NCI-H2227 (cell line): Measurements from ENCODE around the gene MACO1.
A peak's percentile ranks its signal among the peaks of the same experiment; 100 is the strongest.

Experiments
- DNase-seq: peaks from one replicate; lab custom pipeline; 2025; ENCODE audit not compliant: unreplicated experiment; lab: John Stamatoyannopoulos, UW

The MACO1 gene

GRCh38 chr1:25540750-25541342 lies 110.1 kb downstream of the MACO1 start:
- no peak for DNase-seq

GRCh38 chr1:25541425-25541824 lies 110.7 kb downstream of the MACO1 start:
- no peak for DNase-seq

- DNase-seq, result no peak
Observed at GRCh38 chr1:25541889-25542658, 111.4 kb downstream of the MACO1 start.

GRCh38 chr1:25543005-25543424 lies 112.3 kb downstream of the MACO1 start:
- no peak for DNase-seq

GRCh38 chr1:25543425-25544242 lies 112.9 kb downstream of the MACO1 start, which contains the start of gene LDLRAP1:
Gene LDLRAP1 (plus strand): TSS chr1:25543606. CDS start chr1:25543699, 93 bp downstream.
- peak; percentile 72 for DNase-seq

GRCh38 chr1:25544243-25544764 lies 113.6 kb downstream of the MACO1 start:
- DNase-seq, result no peak

- no peak for DNase-seq
Observed at GRCh38 chr1:25544819-25545218, 114.1 kb downstream of the MACO1 start.

- no peak for DNase-seq
Observed at GRCh38 chr1:25545767-25546166, 115.1 kb downstream of the MACO1 start.

GRCh38 chr1:25546193-25546592 lies 115.5 kb downstream of the MACO1 start:
- no peak for DNase-seq

- DNase-seq, result no peak
Observed at GRCh38 chr1:25548601-25549000, 117.9 kb downstream of the MACO1 start.

- peak; percentile 64 for DNase-seq
Observed at GRCh38 chr1:25549273-25550154, 118.8 kb downstream of the MACO1 start.
